GM21515 (cell line): ENCODE measurements around the gene ZNF865.

Experiments
- ATAC-seq: cut with Tn5 transposase; IDR thresholded peaks from one replicate; pipeline ENCODE4 v1.9.1; 2021; ENCODE audit not compliant: unreplicated experiment

The ZNF865 gene

GRCh38 chr19:55643887-55644176 lies 38.4 kb downstream of the ZNF865 start:
- no peak for ATAC-seq

GRCh38 chr19:55644191-55644833 lies 38.9 kb downstream of the ZNF865 start:
- ATAC-seq, result no peak

DNA sequence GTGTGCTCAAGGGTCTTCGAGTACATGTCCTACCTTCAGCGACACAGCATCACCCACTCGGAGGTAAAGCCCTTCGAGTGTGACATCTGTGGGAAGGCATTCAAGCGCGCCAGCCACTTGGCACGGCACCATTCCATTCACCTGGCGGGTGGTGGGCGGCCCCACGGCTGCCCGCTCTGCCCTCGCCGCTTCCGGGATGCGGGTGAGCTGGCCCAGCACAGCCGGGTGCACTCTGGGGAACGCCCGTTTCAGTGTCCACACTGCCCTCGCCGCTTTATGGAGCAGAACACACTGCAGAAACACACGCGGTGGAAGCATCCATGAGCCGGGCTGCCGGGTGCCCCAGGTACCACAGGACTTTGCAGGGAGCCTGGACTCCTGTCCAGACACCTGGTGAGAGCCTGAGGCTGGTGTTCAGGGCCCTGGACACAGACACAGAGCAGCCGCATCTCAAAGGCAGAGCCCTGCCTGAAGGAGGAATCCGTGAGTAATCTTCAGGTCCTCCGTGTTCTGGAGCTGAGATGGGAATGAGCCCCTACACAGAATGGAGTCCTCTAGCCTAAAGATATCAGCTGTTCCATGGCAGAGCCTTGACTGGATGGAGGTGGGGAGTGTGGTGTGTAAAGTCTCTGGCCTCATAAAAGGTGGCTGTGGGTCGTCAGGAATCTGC lies 39.5 kb downstream of the ZNF865 start:
- no peak for ATAC-seq

GRCh38 chr19:55645512-55645881 lies 40.0 kb downstream of the ZNF865 start:
- no peak for ATAC-seq

GRCh38 chr19:55646889-55647731 lies 41.7 kb downstream of the ZNF865 start:
- ATAC-seq, result no peak

DNA sequence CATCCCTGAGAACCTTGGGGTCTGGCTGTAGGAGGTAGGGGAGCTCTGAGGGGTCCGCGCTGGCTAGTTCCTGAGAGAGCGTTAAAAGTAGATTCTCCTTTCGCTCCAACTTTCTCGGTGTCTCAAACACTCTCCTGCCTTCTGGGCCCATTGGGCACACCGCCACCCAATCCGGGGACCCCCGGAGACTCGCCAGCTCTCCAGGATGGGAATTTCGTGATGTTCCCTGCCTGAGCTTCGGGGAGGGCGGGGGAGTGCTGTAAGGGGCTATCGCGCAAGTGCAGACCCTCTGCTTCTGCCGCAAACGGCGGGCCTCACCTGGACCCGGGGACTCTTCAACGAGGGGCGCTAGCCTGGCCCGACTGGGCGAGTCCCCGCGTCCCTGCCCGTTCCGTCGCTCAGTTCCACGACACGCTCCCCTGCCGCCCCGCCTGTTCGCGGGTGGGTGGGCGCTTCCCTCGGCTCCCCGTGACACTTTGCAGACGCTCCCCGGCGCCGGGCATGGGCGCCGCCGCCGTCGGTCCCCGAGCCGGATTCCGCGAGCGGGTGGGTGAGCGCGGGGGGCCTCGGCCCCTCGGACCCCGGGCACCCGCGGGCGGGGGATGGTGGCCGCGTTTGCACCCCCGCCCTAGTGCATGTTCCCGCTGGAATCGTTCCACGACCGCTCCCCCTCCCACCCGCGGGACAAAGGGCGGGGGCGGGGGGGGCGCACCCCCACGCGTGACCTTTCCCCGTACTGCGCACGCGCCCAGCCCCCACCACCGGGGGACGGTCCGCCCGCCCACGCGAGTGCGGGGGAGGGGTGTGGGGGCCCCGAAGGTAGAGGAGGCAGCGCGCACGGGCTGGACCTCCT lies 42.5 kb downstream of the ZNF865 start, which contains the start of gene CCDC106:
CCDC106 (plus strand) TSS at position 481 of the 853 bp plus-strand sequence. CDS start 835 bp downstream, outside the sequence.
- ATAC-seq, result no peak

GRCh38 chr19:55648585-55649267 lies 43.3 kb downstream of the ZNF865 start:
- ATAC-seq, result no peak

DNA sequence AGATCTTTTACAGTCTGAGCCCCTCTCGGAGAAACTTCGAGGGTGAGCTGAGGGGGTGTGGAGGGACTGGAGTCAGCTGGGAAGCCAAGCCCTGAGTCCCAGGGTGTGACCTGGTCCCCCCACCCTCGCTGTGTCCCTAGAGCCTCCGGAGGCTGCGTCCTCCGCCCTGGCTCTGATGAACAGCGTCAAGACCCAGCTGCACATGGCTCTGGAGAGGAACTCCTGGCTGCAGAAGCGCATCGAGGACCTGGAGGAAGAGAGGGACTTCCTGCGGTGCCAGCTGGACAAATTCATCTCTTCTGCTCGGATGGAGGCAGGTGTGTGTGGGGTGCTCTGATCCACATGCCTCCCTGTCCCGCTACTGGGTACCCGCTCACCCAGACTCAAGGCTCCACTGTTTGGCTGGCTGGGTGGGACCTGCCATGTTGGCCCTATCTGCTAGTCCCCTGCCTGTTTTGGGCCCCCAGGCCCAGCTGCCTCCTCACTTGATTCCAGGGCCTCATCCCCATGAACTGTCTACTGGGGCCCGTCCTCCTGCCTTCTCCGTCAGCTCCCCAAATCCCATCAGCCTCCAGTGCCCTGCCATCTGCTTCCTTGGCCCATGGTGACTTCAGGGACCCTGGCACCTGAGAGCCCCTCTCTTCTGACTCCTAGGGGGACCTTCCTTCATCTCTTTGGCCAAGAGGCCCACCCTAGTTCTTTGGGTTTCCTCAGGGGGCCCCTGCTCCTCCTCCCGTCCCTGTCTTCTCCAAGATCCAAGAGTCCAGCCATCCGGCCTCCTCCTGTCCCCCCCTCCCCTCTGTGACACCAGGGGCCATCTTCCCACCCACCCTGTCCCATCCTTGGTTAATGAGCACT lies 44.0 kb downstream of the ZNF865 start:
- ATAC-seq, result no peak

DNA sequence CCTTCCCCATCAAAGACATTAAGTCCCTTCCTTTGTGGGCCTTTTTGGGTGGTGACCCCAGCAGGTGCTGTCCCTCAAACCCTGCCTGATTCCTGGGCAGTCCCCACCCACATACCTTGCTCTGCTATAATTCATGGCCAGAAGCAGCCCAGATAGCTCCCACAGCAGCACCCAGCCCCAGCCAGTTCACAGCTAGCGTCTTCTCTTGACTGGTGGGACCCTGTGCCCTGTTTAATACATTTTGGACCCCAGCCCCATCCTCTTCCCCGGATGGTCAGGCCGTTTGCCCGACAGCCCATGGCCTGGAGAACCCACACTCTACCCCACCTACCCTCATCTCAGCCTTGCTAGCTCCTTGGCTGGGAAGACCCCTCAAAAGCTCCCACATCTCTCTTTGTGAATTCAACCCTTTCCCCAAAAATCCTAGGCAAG lies 44.7 kb downstream of the ZNF865 start:
- no peak for ATAC-seq

- no peak for ATAC-seq
Observed at GRCh38 chr19:55650602-55651230, 45.3 kb downstream of the ZNF865 start.

DNA sequence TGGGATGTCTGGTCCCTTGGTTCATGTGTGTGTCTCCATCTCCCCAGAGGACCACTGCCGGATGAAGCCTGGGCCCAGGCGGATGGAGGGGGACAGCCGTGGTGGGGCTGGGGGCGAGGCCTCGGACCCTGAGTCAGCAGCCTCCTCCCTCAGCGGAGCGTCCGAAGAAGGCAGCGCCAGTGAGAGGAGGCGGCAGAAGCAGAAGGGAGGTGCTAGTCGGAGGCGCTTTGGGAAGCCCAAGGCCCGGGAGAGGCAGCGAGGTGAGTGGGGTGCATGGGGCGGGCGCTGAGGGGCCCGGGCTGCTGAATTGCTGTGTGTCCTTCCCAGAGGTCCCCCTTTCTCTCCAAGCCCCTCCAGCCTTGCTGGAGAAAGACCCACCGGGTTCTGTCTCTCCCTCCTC lies 45.8 kb downstream of the ZNF865 start:
- ATAC-seq, result no peak

- ATAC-seq, result no peak
Observed at GRCh38 chr19:55652311-55653128, 47.1 kb downstream of the ZNF865 start.

GRCh38 chr19:55653651-55654322 lies 48.3 kb downstream of the ZNF865 start:
- peak; percentile 34 for ATAC-seq

DNA sequence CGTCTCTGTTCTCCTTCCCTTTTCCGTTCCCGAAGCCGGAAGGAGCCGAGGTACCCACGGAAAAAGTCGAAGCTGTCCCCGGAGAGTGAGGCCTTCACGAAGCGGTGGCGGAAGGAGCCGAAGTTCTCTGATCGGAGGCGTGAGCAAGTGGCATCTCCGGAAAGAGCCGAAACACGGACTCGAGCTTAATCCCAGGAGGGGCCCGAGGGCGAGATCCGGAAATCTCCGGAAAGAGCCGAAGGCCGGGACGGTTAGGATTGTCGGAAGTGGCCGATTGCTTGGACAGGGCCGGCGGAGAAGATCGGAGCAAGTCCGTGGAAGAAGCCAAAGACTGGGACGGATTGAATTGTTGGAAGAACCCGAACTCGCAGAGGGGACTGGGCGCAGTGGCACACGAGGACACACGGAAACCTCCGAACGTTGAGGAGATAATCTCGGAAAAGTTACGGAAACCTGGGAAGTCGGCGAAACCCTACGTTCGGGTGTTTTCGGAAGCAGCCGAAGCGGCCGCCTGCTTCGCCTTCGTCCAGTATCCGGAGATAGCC lies 48.9 kb downstream of the ZNF865 start:
- peak; percentile 60 for ATAC-seq

DNA sequence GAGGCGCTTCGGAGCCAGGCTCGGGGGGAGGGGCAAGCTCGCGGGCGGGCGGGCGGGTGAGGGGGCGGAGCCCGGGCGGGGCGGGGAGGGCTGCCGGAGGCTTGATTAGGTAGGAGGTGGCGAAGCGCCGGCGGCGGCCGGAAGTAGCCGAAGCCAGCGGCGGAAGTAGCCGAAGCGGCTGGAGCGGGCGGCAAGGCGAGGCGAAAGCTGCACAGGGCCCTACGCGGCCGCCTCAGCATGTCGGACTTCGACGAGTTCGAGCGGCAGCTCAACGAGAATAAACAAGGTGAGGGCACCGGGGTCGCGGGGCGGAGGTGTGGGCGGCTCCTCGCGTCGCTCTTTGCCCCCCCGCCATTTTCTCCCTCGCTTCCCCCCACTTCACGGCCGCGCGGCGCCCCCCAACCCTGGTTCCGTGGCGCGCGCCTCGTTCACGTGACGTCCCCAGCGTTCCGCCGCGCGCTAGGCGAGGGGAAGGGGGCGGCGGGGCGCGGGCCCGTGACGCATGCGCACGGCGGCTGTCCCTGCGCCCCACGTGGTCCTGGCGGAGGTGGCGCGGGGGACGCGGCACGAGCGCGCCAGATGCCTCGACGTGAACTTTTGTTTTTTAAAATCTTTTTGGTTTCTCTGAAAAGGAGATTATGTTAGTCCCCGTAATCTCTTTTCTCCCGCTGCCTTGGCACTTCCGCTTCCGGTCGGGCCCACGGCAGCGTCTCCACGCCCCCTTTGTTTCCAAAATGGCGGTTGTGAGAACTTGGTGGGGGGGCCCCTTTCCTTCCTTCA lies 49.6 kb downstream of the ZNF865 start, which contains the start of gene U2AF2:
U2AF2 (plus strand) TSS at position 168 of the 780 bp plus-strand sequence; CDS start at position 238, 70 bp downstream.
- peak; percentile 30 for ATAC-seq

- no peak for ATAC-seq
Observed at GRCh38 chr19:55655648-55656040, 50.2 kb downstream of the ZNF865 start.
